GM19240 (cell line): ENCODE data around the gene IFT52.

Source experiments
- DNase-seq: peaks from one replicate; pipeline ENCODE4 v3.0.0; 2011; ENCODE audit warnings: low spot score; ENCODE audit not compliant: insufficient read length

The IFT52 gene, protein sequence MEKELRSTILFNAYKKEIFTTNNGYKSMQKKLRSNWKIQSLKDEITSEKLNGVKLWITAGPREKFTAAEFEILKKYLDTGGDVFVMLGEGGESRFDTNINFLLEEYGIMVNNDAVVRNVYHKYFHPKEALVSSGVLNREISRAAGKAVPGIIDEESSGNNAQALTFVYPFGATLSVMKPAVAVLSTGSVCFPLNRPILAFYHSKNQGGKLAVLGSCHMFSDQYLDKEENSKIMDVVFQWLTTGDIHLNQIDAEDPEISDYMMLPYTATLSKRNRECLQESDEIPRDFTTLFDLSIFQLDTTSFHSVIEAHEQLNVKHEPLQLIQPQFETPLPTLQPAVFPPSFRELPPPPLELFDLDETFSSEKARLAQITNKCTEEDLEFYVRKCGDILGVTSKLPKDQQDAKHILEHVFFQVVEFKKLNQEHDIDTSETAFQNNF

DNA sequence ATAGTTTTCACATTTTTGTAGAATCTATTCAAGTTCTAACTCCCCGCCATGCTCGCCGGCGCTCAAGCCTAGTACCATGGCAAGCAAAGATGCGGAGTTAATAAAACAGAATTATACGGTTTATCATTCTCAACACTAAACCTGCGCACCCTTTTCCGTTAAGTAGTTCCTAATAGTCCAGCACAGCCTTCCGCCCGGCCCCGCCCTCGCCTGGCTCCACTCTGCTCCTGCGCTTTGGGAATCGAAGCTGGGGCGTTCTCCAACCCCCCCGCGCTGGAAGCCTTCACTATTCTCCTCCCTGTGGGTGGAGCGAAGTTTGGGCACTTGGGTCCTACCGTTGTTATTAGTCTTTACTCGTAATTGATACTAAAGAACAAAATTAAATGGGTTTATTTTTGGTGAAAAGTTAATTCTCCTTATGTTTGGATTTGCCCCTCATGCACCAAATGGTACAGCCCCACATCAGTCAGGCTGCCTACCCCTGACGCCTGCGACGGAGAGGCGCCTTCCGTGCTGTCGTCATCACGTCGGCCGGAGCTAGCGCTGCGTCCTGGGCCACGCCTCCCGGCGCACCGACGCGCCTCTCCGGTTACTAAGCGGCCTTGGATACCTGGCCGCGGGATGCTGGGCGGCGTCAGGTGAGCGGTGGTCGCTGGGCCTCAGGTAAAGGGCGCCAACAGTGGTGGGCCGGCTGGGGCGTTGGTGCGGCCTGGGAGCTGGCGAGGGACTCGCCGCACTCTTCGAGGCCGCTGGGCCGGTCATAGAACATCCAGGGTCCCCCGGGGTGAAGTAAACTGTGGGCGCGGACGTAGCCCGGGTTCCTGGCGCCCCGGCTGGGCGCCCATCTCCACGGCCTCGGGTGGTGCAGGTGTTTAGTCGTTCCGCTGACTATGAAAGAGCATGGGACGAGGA, at the start of gene IFT52:
Gene IFT52, plus strand, starts transcription at position 546 of the 912 bp plus-strand sequence. CDS start 3,762 bp downstream, outside the sequence.
- peak; percentile 90 for DNase-seq

DNA sequence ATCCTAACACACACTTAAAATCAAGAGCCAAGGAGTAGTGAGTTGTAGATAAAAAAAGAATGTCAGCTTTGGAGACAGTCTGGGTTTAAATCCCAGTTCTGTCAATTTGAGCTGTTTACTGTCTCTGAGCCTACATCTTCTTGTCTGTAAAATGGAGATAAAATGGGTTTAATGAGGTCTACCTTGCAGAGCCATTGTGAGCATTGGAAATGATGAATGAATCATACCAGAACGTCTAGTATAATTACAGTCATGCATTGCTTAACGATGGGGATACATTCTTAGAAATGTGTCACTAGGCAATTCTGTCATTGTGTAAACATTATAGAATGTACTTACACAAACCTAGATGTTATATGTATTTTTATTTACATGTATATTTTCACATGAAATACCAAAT, 49.5 kb upstream of the IFT52 start:
- no peak for DNase-seq

DNA sequence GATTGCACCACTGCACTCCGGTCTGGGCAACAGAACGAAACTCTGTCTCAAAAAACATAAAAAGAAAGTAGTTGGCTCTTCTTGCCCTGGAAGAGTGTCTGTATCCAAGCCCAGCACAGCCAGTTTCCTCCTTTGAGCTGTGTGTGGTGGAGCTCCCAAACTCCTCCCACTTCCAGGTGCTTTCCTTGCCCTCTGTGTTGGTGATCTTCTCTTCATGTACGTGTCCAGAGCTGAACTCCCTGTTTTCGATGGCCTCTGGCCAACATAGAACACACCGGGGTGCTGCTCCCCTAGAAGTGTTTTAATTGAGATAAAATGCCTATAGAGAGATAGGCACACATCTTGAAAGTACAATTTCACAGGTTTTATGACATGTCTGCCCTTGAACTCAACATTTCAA, 48.6 kb upstream of the IFT52 start:
- DNase-seq, result no peak

DNA sequence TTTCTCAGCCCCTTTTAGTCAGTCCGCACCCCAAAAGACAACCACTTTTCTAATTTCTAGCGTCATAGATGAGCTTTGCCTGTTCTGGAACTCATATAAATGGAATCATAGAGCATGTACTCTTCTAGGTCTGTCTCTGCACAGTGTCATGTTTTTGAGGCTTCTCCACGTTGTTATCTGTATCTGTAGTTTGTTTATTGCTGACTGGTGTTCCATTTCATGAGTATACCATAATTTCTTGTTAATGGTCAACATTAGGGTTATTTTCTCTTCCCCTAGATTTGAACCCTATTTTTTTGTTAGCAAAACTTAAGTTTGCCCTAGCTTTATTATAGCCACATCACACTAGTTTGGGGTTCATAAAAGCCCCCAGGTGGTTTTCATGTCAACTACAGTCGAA, 48.1 kb upstream of the IFT52 start:
- no peak for DNase-seq

DNA sequence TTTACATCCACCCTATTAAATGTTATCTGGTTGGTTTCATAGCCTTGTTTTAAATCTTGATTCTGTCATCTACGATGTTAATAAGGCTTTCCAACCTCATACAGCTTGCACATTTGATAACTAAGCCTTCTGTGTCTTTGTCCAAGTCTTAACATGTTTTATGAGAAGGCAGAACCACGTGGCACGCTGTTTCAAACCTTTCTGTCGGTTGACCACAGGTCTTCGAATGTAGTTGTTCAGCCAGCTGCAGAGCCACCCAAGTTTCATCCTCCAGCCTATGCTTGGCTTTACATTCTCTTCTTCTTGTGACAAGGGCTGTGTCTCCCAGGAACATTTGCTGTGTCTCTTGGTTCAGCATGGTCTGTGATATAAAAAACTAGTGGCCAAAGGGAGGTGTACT, 47.6 kb upstream of the IFT52 start:
- no peak for DNase-seq

DNA sequence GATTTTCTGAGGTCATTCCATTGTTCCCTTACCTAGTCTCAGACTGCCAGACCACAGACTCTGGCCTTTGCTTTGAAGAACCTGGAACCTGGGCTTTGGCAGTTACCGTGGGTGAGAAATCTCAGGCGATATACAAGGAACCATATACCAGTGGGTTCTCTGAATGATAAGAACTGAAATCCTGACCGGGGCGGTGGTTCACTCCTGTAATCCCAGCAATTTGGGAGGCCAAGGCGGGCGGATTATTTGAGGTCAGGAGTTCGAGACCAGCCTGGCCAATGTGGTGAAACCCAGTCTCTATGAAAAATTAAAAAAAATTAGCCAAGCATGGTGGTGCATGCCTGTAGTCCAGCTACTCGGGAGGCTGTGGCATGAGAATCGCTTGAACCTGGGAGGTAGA, 46.2 kb upstream of the IFT52 start:
- no peak for DNase-seq

DNA sequence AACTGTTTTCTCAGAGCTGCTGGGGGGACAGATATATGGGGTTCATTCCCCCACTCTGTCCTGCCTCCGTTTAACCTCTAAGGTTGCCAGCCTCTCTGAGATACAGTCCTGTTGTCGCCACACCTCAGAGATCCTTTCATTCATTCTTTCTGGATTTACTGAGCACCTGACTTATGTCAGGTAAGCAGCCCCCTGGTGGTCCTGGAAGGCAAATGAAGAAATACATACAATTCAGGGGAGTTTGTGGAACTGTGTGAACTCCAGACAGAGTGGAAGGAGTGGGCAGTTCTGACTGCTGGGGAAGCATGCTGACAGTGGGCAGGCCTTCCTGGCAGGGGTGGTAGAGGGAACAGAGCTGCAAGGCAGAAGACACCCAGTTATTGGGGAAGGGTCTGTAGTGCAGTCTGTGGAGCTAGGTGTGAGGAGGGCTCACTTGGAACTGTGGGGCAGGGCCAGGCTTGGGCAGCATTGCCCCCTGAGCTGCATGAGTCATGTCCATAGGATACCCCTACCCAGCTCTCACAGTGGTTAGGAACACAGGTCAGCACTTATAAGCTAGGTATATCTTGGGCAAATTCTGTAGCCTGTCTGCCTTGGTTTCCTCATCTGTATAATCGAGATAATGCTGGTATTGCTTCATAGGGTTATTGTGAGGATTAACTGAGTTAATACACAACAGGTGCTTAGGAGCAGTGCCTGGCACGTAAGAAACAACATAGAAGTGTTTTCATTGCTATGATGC, 44.7 kb upstream of the IFT52 start:
- DNase-seq, result no peak

DNA sequence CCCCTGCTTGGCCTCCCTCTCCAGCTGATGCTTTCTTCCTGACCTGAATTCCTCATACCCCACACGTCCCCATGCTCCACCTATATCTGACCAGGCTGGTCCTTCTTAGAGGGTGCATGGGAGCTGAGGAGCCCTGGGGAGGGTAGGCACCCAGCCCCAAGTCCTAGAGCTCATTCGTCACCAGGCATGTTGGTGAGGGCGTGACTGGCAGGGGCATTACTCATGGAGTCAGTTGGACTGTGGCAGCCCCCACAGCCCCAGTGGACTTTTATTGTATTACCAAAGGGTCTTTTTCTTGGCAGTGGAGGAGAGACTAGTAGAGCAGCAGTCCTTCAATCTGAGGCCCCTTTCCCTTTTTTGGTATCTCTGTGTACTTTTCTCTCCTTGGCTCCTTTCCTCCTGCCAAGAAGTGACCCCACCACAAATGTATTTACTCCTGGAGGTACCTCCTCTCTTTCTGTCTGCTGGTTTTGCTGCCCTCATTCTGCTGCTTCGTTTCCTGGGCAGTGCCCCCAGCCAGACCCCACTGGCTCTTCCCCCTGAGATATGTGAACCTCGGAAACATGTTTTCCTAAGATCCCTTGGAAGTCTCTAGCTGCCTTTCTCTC, 42.4 kb upstream of the IFT52 start:
- no peak for DNase-seq

DNA sequence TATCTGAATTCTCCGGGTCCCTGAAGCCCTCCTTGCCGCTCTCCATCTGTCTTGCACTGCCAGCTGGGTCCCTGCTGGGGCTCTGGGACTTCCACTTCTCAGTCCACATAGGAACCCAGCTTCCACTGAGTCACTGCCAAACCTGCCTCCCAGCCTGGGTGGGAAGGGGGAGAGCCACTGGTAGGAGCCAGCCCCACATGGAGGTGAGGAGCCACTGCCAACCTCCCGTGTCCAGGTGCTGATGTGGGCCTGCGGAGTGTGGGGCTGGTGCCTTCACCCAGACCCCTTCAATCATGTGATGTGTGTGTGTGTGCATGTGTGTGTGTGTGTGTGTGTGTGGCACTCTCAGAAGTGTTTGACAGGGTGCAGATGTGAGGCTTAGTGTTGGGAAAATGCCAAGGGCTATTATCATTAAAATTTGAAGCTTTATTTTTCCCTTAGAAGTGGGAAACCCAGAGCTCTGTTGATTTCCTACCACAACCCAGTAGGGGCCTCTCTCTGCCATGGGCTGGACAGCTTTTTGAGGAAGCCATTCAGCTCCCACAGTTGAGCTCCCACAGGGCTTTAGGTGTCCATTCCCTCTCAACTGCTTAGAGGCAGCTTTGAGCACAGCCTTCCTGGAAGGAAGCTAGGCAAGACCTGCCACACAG, 41.2 kb upstream of the IFT52 start:
- DNase-seq, result no peak

DNA sequence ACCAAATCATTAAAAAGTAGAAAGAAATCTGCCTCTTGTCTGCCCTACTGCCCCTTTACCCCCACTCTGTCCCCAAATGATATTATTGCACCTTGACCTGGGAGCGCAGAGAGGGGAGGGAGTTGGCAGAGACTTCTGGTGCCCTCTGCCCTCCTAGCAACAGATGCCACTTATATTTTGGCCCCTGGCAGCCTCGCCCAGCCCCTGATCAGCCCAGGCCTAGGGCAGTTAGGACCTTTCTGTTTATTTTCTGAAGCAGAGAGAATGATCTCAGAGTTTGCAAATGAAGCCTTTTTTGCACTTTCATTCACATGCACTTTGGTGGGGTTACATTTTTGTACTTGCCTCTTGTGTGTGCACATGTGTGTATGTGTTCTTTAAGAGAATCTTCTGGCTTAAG, 40.3 kb upstream of the IFT52 start:
- no peak for DNase-seq

DNA sequence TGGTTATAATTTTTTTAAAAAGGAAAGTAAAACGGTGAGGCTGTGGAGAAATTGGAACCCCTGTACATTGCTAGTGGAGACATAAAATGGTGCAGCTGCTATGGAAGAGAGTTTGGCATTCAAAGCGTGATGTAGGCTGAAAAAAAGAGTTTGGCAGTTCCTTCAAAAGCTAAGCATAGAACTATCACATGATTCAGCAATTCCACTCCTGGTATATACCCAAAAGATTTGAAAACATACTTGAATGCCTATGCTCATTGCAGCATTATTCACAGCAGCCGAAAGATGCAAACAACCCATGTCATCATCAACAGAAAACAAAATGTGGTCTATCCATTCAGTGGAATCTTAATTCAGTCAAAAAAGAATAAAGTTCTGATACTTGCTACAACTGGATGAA, 36.4 kb upstream of the IFT52 start:
- no peak for DNase-seq

DNA sequence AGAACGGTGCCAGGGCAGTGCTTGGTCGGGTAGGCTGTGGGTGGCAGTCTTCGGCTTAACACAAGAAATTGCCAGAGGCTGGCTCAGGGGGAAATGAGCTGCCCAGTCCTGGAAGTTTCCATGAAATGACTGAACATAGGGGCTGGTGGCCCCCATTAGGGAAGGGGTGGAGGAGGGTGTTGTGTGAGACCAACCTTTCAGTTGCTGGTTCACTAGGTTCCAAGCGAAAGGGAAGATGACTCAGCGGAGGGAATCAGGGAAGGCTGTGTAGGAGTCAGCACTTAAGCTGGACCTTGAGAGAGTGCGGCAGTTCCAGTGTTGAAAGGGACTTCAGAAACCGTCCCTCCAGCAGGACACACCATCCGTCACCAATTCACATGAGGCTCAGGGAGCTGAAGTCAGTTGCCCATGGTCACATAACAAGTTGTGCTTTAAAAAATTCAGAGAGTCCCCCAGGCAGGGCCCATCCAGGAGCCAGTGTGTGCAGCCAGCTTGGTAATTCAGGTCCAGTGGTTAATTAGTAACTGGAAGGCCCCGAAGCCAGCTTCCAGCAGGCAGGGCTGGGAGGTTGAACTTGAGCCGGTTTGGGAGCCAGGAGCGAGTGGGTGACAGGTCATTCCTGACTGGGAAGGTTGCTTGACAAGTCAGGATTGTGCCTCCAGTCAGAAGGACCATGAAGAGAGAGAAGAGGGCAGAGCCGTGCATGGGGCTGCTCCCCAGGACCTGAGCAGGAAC, 32.2 kb upstream of the IFT52 start, which contains the start of gene SGK2:
Gene SGK2, plus strand, starts transcription at position 616 of the 735 bp plus-strand sequence. CDS start 7,469 bp downstream, outside the sequence.
- no peak for DNase-seq

DNA sequence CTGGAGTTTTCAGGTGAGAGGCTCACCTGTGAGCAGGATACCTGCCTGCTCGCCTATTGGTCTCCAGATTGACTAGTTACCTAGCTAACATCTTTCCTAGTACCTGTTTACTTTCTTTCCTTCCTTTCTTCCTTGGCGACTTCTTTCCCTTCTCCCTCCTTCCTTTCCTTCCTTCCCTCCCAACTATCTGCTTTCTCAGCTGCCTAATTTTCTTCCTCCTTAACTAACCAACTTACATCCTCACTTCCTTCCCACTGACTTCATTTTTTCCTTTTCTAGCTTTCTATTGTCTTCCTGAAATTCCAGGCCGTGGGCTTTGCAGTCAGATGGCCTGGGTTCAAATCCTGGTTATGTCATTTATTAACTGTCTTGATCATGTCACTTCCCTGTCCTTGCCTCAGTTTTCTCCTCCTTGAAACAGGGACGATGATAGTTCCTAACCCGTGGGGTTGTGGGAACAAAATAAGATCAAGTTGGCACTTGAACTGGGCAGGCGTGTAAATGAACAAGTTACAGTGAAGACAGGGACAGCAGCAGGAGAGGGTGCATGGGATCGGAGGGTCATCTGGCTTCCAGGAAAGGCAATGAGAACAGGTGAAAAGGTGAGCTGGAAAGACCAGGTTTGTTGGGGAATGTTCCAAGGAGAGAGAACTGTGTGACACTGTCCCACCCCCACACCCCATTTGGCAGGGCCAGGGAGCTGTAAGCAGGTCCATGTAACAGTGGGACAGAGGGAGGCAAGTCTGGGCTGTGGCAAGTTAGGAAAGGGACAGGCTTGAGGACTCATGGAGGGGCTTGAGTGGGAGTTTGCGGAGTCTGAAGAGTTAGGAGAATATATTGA, 31.4 kb upstream of the IFT52 start:
- no peak for DNase-seq

DNA sequence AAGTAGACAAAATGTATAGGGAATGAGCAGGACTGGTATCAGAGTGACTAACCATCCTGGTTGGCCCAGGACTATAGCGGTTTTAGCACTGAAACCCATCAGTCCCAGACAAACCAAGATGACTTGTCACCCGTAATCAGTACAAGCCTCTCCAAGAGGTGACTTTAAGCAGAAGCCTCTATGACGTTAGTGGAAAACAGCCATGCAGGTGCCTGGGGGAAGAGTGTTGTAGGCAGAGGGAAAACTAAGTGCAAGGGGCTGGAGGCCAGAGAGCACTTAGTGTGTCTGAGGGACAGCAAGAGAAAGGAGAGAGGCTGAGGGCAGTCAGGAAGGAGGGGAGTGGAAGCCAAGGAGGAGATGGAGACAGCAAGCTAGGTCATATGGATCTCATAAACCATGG, 29.8 kb upstream of the IFT52 start:
- no peak for DNase-seq

DNA sequence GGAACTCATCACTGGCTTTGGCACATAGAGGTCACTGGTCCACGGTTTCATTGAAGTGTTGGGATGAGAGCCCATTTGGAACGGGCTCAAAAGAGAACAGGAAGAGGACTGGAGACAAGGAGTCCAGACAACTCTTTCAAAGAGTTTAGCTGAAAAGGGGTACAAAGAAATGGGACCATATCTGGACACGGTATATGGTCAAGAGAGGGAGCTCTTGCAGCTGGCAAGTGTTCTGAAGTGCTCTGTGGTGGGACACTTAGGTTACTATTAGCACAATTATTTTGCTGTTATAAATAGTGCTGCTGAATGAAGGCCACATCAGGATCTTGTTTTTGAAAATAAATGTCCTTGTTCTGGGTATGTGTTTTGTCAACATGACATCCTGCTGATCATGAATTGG, 27.3 kb upstream of the IFT52 start:
- DNase-seq, result no peak

DNA sequence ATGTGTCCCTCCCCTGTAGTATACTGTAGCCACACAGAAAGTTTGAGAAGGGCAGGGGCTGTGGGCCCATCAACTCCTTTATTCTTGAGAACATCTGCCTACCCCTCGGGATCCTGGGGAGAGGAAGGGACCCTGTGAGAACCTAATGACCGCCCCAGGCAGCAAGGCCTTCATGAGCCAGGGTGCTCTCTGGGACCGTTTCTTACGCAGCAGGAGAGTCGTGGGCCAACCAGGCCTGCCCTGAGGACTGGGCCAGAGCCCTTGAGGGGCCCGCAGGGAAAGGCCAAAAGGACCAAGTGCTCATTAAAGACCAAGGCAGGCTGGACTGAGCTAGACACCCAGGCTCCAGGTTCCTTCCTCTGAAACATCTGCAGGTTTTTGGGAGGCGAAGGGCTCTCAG, 26.7 kb upstream of the IFT52 start:
- DNase-seq, result no peak

DNA sequence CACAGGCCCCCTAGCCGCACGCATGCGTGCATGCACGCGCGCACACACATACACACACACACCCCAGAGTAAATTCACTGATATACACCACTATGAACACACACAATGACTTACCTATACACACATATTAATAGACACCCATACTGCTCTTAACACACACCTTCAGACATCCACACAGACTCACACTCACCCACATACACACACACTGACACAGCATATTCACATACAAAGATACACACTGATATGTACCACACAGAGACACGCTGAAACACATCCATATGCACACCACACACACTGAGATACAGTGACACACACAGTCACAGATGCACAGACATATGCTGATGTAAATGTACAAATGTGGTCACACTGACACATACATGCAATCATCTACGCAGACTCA, 26.3 kb upstream of the IFT52 start:
- no peak for DNase-seq

DNA sequence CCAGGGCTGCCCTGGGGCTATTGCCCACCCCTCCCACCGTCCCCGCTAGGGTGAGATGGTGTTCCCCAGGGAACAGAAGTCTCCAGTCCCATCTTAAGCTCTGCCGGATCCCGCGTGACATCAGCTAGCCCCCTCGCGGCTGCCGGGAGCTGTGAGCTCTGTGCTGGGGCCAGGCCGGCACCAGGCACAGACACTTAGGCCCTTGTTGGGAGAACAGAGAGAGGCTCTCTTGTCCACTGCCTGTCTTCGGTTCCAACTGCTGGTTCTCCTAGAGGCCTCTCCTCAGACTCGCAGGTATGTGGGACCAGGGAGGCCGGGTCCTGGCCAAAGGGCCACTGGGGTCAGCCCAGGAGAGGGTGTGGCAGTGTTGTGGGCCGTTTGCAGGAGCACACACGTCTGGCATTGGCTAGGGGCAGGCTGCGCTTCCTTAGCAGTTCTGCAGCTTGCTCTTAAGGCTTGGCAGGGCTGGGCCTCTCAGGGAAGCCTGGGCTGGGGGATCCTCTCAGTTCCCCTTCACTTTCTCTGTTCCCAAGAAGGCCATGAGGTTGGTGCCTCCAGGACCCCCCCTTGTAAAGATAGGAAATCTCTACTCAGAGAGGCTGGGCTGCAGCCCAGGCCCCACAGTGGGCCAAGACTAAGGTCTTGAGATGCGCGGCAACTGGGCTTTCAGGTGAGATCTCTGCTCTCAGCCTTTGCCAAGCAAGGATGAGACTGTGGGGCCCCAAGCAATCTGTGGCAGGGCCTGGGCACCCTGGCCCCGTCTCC, 25.6 kb upstream of the IFT52 start:
- DNase-seq, result no peak
